ENCODE results near the gene FAM174C. TPM values are rescaled to one million over a fixed set of nuclear protein-coding genes. Genes with fewer than 3 reads are reported as not detected.
A peak's percentile ranks its signal among the peaks of the same experiment; 100 is the strongest.

FAM174C gene
- total and polyA plus RNA-seq, 2 of the 8 experiments (the other 6 are each of a cell fraction or from before 2014, with no cell fraction given) = 44.5 to 125 TPM

GRCh38 chr19:1269478-1270212 is 5.7 kb upstream of the FAM174C start (continued):
- TF ChIP-seq KDM5A (IDR thresholded peaks at IDR 0.05; ENCODE audit: low read length) = no peak
- TF ChIP-seq, protein P1, sequence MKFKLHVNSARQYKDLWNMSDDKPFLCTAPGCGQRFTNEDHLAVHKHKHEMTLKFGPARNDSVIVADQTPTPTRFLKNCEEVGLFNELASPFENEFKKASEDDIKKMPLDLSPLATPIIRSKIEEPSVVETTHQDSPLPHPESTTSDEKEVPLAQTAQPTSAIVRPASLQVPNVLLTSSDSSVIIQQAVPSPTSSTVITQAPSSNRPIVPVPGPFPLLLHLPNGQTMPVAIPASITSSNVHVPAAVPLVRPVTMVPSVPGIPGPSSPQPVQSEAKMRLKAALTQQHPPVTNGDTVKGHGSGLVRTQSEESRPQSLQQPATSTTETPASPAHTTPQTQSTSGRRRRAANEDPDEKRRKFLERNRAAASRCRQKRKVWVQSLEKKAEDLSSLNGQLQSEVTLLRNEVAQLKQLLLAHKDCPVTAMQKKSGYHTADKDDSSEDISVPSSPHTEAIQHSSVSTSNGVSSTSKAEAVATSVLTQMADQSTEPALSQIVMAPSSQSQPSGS (IDR thresholded peaks at IDR 0.05; ENCODE audit: low read length) = peak; percentile 37; the same call in 1 of the 2 replicates
- no peak for TF ChIP-seq CHD2 (IDR thresholded peaks at IDR 0.05; ENCODE audit: low read length)
- TF ChIP-seq YY1 (IDR thresholded peaks at IDR 0.05; ENCODE audit: low read depth, low read length) = peak; percentile 98
- no peak for TF ChIP-seq SIRT6 (IDR thresholded peaks at IDR 0.05; ENCODE audit: low read length)
- no peak for TF ChIP-seq BCL11A (IDR thresholded peaks at IDR 0.05; ENCODE audit: low read depth in 2 of 2, low read length in 2 of 2)
- TF ChIP-seq, protein P2, sequence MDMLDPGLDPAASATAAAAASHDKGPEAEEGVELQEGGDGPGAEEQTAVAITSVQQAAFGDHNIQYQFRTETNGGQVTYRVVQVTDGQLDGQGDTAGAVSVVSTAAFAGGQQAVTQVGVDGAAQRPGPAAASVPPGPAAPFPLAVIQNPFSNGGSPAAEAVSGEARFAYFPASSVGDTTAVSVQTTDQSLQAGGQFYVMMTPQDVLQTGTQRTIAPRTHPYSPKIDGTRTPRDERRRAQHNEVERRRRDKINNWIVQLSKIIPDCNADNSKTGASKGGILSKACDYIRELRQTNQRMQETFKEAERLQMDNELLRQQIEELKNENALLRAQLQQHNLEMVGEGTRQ (IDR thresholded peaks at IDR 0.05; ENCODE audit: low read length) = peak; percentile 73
- TF ChIP-seq SP4 (IDR thresholded peaks at IDR 0.05; ENCODE audit: low read length) = peak; percentile 31
- no peak for TF ChIP-seq ASH2L (IDR thresholded peaks at IDR 0.05; ENCODE audit: low read length)
- TF ChIP-seq TBP (IDR thresholded peaks at IDR 0.05; ENCODE audit: low read depth, low read length) = no peak
- TF ChIP-seq GABPA (IDR thresholded peaks at IDR 0.05; ENCODE audit: borderline replicate concordance, insufficient read depth, low read length) = no peak
- TF ChIP-seq BACH1 (IDR thresholded peaks at IDR 0.05; ENCODE audit: low read length) = no peak
- no peak for TF ChIP-seq SIX5 (IDR thresholded peaks at IDR 0.05; ENCODE audit: low read depth, low read length)
- TF ChIP-seq, protein P3, sequence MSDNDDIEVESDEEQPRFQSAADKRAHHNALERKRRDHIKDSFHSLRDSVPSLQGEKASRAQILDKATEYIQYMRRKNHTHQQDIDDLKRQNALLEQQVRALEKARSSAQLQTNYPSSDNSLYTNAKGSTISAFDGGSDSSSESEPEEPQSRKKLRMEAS (IDR thresholded peaks at IDR 0.05) = peak; percentile 92
- no peak for TF ChIP-seq JUN (IDR thresholded peaks at IDR 0.05; ENCODE audit: low read depth, low read length)
- peak; percentile 54; the same call in 1 of the 2 replicates for TF ChIP-seq PHF8 (conservative IDR thresholded peaks at IDR 0.05; ENCODE audit: low read depth, low read length)
- no peak for TF ChIP-seq HDAC6 (IDR thresholded peaks at IDR 0.05; ENCODE audit: low read depth, low read length)
- no peak for TF ChIP-seq RAD21 (IDR thresholded peaks at IDR 0.05 in 1 of 2, conservative IDR thresholded peaks at IDR 0.05 in 1 of 2; ENCODE audit: low read depth in 2 of 2, low read length in 2 of 2)
- no peak for TF ChIP-seq HDAC2 (IDR thresholded peaks at IDR 0.05; ENCODE audit: borderline replicate concordance in 1 of 2, low read depth in 2 of 2, low read length in 2 of 2)
- TF ChIP-seq RFX5 (IDR thresholded peaks at IDR 0.05; ENCODE audit: borderline replicate concordance, low read depth, low read length) = no peak
- peak; percentile 83 to 95 for TF ChIP-seq POLR2A (IDR thresholded peaks at IDR 0.05; ENCODE audit: control extremely low read depth in 1 of 2, low read depth in 2 of 2, low read length in 2 of 2)
- no peak for TF ChIP-seq CREB1 (IDR thresholded peaks at IDR 0.05)
- no peak for TF ChIP-seq JUND (IDR thresholded peaks at IDR 0.05; ENCODE audit: low read length)

Data from H1 (cell line).